ENCODE data around the gene CASP8. TPM values are rescaled to one million over a fixed set of nuclear protein-coding genes. Genes with fewer than 3 reads are reported as not detected.

Gene CASP8
- polyA plus RNA-seq, 1 donor from 2014 or later: not detected

DNA sequence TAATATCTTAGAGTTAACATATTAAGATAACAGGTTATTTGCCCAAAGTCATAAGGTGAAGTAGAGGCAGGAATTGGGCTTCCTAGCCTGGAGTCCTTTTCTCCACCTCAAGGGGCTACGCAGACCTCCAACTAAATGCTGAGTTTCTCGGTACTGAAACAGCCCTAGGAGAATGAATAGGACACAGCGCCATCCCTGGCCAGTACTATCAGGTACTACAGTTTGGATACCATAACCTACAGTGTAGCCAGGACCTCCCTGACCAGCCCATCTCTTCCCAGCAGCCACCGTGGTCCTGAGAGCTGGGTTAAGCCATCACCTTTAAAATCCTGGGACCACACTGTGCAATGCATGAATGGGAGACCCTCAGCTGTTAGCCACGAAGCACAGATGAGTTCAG, 15.7 kb downstream of the CASP8 start:
- Histone ChIP-seq H4K20me1 (ENCODE audit: insufficient read depth) (no peaks in the 10 kb centered on the region), H3K27me3 (ENCODE audit: insufficient read depth, low read depth, low read length) (no peaks in the 10 kb centered on the region), H3K79me2 (replicated peaks; ENCODE audit: insufficient read depth, low read length) (no peaks in the 10 kb centered on the region), H3K4me2 (ENCODE audit: low read length) (no peak overlapping the region), H3F3A (ENCODE audit: insufficient read depth, low read length, poor library complexity, severe bottlenecking) (no peaks in the 10 kb centered on the region), H2AFZ (ENCODE audit: low read depth, low read length) (no peak overlapping the region), H3K27ac (ENCODE audit: low read length) (no peak overlapping the region), H3K9me2 (ENCODE audit: insufficient read depth, low read length) (no peaks in the 10 kb centered on the region), H3K36me3 (ENCODE audit: insufficient read depth, low read length) (no peaks in the 10 kb centered on the region), H3K4me3 (ENCODE audit: low read length) (no peak overlapping the region), H3K9me3 (ENCODE audit: low read length) (no peaks in the 10 kb centered on the region), H3K9ac (ENCODE audit: low read length) (no peak overlapping the region)
- TF ChIP-seq, protein P1, sequence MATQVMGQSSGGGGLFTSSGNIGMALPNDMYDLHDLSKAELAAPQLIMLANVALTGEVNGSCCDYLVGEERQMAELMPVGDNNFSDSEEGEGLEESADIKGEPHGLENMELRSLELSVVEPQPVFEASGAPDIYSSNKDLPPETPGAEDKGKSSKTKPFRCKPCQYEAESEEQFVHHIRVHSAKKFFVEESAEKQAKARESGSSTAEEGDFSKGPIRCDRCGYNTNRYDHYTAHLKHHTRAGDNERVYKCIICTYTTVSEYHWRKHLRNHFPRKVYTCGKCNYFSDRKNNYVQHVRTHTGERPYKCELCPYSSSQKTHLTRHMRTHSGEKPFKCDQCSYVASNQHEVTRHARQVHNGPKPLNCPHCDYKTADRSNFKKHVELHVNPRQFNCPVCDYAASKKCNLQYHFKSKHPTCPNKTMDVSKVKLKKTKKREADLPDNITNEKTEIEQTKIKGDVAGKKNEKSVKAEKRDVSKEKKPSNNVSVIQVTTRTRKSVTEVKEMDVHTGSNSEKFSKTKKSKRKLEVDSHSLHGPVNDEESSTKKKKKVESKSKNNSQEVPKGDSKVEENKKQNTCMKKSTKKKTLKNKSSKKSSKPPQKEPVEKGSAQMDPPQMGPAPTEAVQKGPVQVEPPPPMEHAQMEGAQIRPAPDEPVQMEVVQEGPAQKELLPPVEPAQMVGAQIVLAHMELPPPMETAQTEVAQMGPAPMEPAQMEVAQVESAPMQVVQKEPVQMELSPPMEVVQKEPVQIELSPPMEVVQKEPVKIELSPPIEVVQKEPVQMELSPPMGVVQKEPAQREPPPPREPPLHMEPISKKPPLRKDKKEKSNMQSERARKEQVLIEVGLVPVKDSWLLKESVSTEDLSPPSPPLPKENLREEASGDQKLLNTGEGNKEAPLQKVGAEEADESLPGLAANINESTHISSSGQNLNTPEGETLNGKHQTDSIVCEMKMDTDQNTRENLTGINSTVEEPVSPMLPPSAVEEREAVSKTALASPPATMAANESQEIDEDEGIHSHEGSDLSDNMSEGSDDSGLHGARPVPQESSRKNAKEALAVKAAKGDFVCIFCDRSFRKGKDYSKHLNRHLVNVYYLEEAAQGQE (IDR thresholded peaks at IDR 0.05; ENCODE audit: borderline replicate concordance): no peak
- no peak for TF ChIP-seq SMC3 (conservative IDR thresholded peaks at IDR 0.05; ENCODE audit: poor library complexity)
- no peak for TF ChIP-seq EP300 (conservative IDR thresholded peaks at IDR 0.05; ENCODE audit: poor library complexity, severe bottlenecking)
- TF ChIP-seq, protein P2, sequence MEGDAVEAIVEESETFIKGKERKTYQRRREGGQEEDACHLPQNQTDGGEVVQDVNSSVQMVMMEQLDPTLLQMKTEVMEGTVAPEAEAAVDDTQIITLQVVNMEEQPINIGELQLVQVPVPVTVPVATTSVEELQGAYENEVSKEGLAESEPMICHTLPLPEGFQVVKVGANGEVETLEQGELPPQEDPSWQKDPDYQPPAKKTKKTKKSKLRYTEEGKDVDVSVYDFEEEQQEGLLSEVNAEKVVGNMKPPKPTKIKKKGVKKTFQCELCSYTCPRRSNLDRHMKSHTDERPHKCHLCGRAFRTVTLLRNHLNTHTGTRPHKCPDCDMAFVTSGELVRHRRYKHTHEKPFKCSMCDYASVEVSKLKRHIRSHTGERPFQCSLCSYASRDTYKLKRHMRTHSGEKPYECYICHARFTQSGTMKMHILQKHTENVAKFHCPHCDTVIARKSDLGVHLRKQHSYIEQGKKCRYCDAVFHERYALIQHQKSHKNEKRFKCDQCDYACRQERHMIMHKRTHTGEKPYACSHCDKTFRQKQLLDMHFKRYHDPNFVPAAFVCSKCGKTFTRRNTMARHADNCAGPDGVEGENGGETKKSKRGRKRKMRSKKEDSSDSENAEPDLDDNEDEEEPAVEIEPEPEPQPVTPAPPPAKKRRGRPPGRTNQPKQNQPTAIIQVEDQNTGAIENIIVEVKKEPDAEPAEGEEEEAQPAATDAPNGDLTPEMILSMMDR (IDR thresholded peaks at IDR 0.05; ENCODE audit: poor library complexity, severe bottlenecking): no peak
- TF ChIP-seq TAF1 (IDR thresholded peaks at IDR 0.05; ENCODE audit: low read depth): no peak
- no peak for TF ChIP-seq MXI1 (conservative IDR thresholded peaks at IDR 0.05; ENCODE audit: poor library complexity, severe bottlenecking)
- no peak for TF ChIP-seq RAD21 (conservative IDR thresholded peaks at IDR 0.05)
- TF ChIP-seq POLR2AphosphoS5 (IDR thresholded peaks at IDR 0.05): no peak

DNA sequence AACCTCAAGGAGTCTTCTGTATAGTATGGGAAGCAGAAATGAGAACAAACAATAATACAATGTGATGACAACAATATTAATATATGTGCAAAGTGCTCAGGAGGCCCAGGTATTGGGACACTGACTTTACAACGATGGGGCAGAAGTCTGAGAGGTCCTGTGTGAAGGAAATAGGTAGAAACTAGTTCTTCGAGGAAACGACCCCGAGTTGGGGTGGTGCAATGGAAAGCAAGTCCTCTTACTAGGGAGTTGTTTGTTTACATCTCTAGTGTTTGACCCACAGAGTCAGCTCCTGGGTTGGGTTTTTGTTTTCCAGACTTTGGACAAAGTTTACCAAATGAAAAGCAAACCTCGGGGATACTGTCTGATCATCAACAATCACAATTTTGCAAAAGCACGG, 16.2 kb downstream of the CASP8 start:
- no peak overlapping the region for H2AFZ ChIP-seq (ENCODE audit: low read depth, low read length)
- TF ChIP-seq, protein P1 (IDR thresholded peaks at IDR 0.05; ENCODE audit: borderline replicate concordance): no peak
- H3K4me2 ChIP-seq (ENCODE audit: low read length): no peak overlapping the region
- no peaks in the 10 kb centered on the region for H3K27me3 ChIP-seq (ENCODE audit: insufficient read depth, low read depth, low read length)
- H3K9ac ChIP-seq (ENCODE audit: low read length): no peak overlapping the region
- no peaks in the 10 kb centered on the region for H3K9me2 ChIP-seq (ENCODE audit: insufficient read depth, low read length)
- H3K4me3 ChIP-seq (ENCODE audit: low read length): no peak overlapping the region
- no peak overlapping the region for H3K27ac ChIP-seq (ENCODE audit: low read length)
- no peaks in the 10 kb centered on the region for H3K9me3 ChIP-seq (ENCODE audit: low read length)
- H3K79me2 ChIP-seq (replicated peaks; ENCODE audit: insufficient read depth, low read length): no peaks in the 10 kb centered on the region
- no peaks in the 10 kb centered on the region for H3K36me3 ChIP-seq (ENCODE audit: insufficient read depth, low read length)
- no peaks in the 10 kb centered on the region for H4K20me1 ChIP-seq (ENCODE audit: insufficient read depth)
- H3F3A ChIP-seq (ENCODE audit: insufficient read depth, low read length, poor library complexity, severe bottlenecking): no peaks in the 10 kb centered on the region

Data from neural cell (in vitro differentiated cells).